ACC112 (cell line): Measurements from ENCODE around the gene RASA3.

Source experiments
- H2AFZ ChIP-seq: fragments of 200-600 bp; sonication (generic); one replicate; pipeline ENCODE4 v1.6.0; 2017; ENCODE audit warnings: antibody characterized with exemption, low read length; ENCODE audit not compliant: unreplicated experiment
- H3K27ac ChIP-seq: fragments of 200-600 bp; sonication (generic); 2 replicates; pipeline ENCODE4 v1.5.1; 2014; ENCODE audit warnings: low read depth, mild to moderate bottlenecking, antibody characterized with exemption, low read length, moderate library complexity
- H3K27me3 ChIP-seq: fragments of 200-600 bp; sonication (generic); 2 replicates; pipeline ENCODE4 v1.6.1; 2014; ENCODE audit warnings: mild to moderate bottlenecking, antibody characterized with exemption, low read length, moderate library complexity, mixed read lengths; ENCODE audit not compliant: insufficient read depth
- H3K36me3 ChIP-seq: fragments of 200-600 bp; sonication (generic); 2 replicates; pipeline ENCODE4 v1.6.1; 2016; ENCODE audit warnings: mild to moderate bottlenecking, antibody characterized with exemption, low read length, moderate library complexity, mixed read lengths; ENCODE audit not compliant: insufficient read depth
- H3K4me1 ChIP-seq: fragments of 200-600 bp; sonication (generic); one replicate; pipeline ENCODE4 v1.6.1; 2016; ENCODE audit warnings: low read length, mixed read lengths; ENCODE audit not compliant: insufficient read depth, unreplicated experiment, control insufficient read depth
- H3K4me3 ChIP-seq: fragments of 200-600 bp; sonication (generic); 2 replicates; pipeline ENCODE4 v1.5.1; 2014; ENCODE audit warnings: mild to moderate bottlenecking, low read depth, low read length
- H3K79me2 ChIP-seq: fragments of 200-600 bp; sonication (generic); one replicate; pipeline ENCODE4 v1.6.0; 2016; ENCODE audit warnings: low read length; ENCODE audit not compliant: control insufficient read depth, unreplicated experiment, insufficient read depth

The RASA3 gene

DNA sequence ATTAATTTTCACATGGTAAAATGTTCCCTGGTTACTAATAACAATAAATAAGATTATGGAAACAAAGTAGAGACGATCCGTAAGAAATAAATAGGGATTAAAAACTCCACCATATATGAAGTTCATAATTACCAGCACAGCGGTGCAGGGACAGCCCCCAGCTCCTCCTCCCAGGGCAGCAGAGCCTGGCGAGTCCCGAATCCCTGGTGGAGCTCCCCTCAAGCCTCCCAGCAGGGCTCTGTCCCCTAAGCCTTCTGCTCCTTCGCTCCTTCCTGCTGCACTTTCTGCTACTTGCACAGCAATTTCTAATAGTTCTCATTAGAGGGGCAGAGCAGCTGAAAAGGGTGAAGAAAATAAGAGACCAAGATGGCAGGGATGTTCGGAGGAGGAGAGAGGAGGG, 43.6 kb downstream of the RASA3 start:
- no peaks in the 10 kb centered on the region for H3K27me3 ChIP-seq
- H2AFZ ChIP-seq: no peak overlapping the region
- H3K4me1 ChIP-seq: no peaks in the 10 kb centered on the region
- no peak overlapping the region for H3K4me3 ChIP-seq
- peaks cover 7% of the 10 kb centered on the region for H3K36me3 ChIP-seq
- peaks cover 44% of the 10 kb centered on the region for H3K79me2 ChIP-seq
- no peak overlapping the region for H3K27ac ChIP-seq

GRCh38 chr13:114088234-114088633, 44.2 kb downstream of the RASA3 start:
- no peaks in the 10 kb centered on the region for H3K27me3 ChIP-seq
- H3K4me3 ChIP-seq: no peak overlapping the region
- H2AFZ ChIP-seq: no peak overlapping the region
- H3K4me1 ChIP-seq: no peaks in the 10 kb centered on the region
- peaks cover 7% of the 10 kb centered on the region for H3K36me3 ChIP-seq
- H3K27ac ChIP-seq: no peak overlapping the region
- H3K79me2 ChIP-seq: peaks cover 39% of the 10 kb centered on the region

DNA sequence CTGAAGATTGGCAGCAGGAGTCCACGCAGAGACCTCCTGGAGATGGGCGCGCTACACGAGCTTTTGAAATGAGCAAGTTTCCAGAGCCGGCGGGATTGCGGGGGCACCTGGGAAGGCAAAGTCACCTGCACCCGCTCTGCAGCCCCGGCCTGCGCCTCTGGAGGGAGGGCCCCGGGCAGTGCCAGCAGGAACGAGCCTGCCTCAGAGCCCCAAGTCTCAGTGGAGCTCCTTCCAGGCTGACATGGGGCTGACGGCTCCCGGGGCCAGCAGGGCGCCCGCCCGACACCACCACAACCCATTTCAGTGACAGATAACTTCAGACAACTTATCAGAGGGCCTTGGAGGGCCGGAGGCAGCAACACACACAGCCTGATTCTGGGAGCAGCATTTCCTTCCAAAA, 45.0 kb downstream of the RASA3 start:
- peaks cover 46% of the 10 kb centered on the region for H3K79me2 ChIP-seq
- no peaks in the 10 kb centered on the region for H3K27me3 ChIP-seq
- no peak overlapping the region for H2AFZ ChIP-seq
- H3K36me3 ChIP-seq: peaks cover 7% of the 10 kb centered on the region
- H3K27ac ChIP-seq: no peak overlapping the region
- no peaks in the 10 kb centered on the region for H3K4me1 ChIP-seq
- no peak overlapping the region for H3K4me3 ChIP-seq

DNA sequence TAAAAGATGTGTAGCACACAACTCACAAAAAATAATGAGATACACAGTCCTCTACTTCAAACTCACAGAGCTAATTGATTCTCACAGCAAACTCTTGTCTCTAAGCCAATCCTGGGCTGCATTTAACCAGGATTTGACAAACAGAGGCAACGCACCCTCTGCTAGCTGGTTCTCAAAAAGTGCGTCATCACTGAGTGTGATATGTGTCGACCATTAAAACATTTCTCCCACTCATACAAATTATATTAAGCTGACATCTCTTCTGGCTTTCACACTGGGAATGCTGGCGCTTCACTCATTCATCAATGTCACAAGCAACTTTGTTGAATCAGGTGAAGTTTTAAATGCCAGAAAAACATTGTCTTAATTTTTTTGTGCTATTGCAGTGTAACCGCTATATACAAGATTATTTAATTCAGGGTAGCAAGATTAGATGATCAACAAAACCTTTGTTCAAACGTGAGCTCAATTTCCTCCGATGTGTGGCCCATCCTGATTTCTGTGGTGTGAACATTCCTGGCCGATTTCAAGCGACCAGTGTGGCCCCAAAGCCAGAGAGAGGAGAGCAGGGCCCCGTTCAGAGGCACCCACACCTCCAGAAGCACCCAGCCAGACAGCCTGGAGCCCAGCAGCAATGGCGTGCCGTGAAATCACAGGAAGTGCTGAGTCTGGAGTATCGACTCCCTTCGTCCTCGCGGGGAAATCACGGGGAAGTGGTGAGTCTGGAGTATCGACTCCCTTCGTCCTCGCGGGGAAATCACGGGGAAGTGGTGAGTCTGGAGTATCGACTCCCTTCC, 49.4 kb downstream of the RASA3 start:
- Histone ChIP-seq H3K27ac (no peak overlapping the region), H3K4me3 (no peak overlapping the region), H3K36me3 (peaks cover 3% of the 10 kb centered on the region; the same call in 1 of the 2 replicates), H3K79me2 (peaks cover 54% of the 10 kb centered on the region), H3K4me1 (peaks cover 17% of the 10 kb centered on the region), H2AFZ (no peak overlapping the region), H3K27me3 (no peaks in the 10 kb centered on the region)

GRCh38 chr13:114081761-114082681, 50.4 kb downstream of the RASA3 start:
- Histone ChIP-seq H2AFZ (no peak overlapping the region), H3K27me3 (no peaks in the 10 kb centered on the region), H3K4me3 (no peak overlapping the region), H3K79me2 (peaks cover 61% of the 10 kb centered on the region), H3K36me3 (no peaks in the 10 kb centered on the region), H3K27ac (no peak overlapping the region), H3K4me1 (peaks cover 19% of the 10 kb centered on the region)

GRCh38 chr13:114080739-114081561, 51.5 kb downstream of the RASA3 start:
- Histone ChIP-seq H3K4me3 (no peak overlapping the region), H3K27me3 (no peaks in the 10 kb centered on the region), H3K27ac (no peak overlapping the region), H3K79me2 (peaks cover 72% of the 10 kb centered on the region), H2AFZ (no peak overlapping the region), H3K4me1 (peaks cover 19% of the 10 kb centered on the region), H3K36me3 (no peaks in the 10 kb centered on the region)

GRCh38 chr13:114079601-114080536, 52.6 kb downstream of the RASA3 start:
- Histone ChIP-seq H3K4me1 (peaks cover 19% of the 10 kb centered on the region), H3K27ac (peak overlapping the region; percentile 84), H3K79me2 (peaks cover 78% of the 10 kb centered on the region)

DNA sequence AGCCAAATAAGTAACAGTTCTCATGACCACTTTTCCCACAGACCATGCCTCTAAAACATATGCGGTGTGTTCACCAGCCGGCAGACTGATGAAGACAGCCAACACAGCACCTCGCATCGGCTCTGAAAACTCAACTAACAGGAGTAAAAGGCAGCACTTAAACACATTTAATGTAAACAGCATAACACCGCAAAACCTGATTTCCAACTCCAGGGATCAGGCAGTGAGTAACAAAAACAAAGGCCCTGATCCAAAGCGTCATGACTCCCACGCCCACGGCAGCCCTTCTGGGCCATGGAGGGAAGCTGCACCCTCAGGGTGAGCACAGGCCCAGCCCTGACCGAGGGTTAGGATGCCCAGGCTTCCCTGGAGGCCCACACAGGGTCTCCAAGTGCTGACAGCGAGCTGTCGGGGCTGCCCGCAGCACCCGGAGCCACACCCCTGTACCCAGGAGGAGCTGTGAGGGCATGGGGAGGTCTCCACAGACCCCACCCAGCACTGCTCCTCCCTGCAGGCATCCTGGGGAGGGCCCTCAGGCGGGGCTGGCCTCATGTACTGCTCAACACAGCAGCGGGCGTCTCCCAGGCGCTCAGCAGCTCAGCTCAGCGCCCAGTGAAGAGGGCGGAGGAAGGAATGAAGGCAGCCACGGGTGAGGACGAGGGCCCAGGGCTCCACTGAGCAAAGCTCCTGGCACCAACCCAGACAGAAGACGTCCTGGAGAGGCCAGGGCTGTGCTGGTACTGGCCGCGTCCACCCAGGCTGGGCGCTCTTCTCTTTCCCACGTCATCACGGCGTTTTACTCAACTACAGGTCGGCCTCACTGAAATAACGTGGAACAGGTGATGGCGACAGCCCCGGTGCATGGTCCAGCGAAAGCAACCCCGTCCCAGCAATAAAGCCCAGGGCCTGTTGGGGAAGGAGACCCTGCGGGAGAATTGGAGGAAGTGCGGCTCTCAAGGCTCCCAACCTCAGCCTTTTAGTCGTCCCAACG, 53.7 kb downstream of the RASA3 start:
- peak overlapping the region; percentile 38 for H3K4me3 ChIP-seq
- 0 out of 2 replicates have a peak, but pooled peaks cover 6% of the 10 kb centered on the region for H3K36me3 ChIP-seq
- H2AFZ ChIP-seq: no peak overlapping the region
- H3K27ac ChIP-seq: peak overlapping the region; percentile 84
- H3K79me2 ChIP-seq: peaks cover 88% of the 10 kb centered on the region
- peaks cover 19% of the 10 kb centered on the region for H3K4me1 ChIP-seq
- no peaks in the 10 kb centered on the region for H3K27me3 ChIP-seq

More at GRCh38 chr13:114079601-114080536, 52.6 kb downstream of the RASA3 start:
- H2AFZ ChIP-seq: no peak overlapping the region
- H3K27me3 ChIP-seq: no peaks in the 10 kb centered on the region
- no peak overlapping the region for H3K4me3 ChIP-seq
- 0 out of 2 replicates have a peak, but pooled peaks cover 3% of the 10 kb centered on the region for H3K36me3 ChIP-seq

GRCh38 chr13:114077933-114078325, 54.5 kb downstream of the RASA3 start:
- no peaks in the 10 kb centered on the region for H3K27me3 ChIP-seq
- H3K4me1 ChIP-seq: peaks cover 19% of the 10 kb centered on the region
- peaks cover 88% of the 10 kb centered on the region for H3K79me2 ChIP-seq
- H3K36me3 ChIP-seq: 0 out of 2 replicates have a peak, but pooled peaks cover 11% of the 10 kb centered on the region
- H3K27ac ChIP-seq: peak overlapping the region; percentile 84
- H2AFZ ChIP-seq: no peak overlapping the region
- peak overlapping the region; percentile 38 for H3K4me3 ChIP-seq
